ENCODE data around the gene KCNK3.
"Not testable (repeated sequence)": the region's sequence is repeated elsewhere in the genome, so short reads cannot be mapped to it uniquely, and the experiment has no call there.

Gene KCNK3

GRCh38 chr2:26750467-26750866 is 57.9 kb downstream of the KCNK3 start:
- not testable (repeated sequence) for H3K27ac Mint-ChIP-seq; H3K4me1 Mint-ChIP-seq (ENCODE audit: low read depth); DNase-seq; H3K27me3 Mint-ChIP-seq; H3K4me3 Mint-ChIP-seq; H3K9me3 Mint-ChIP-seq; H3K36me3 Mint-ChIP-seq (ENCODE audit: low read depth)

GRCh38 chr2:26752656-26753055 is 60.1 kb downstream of the KCNK3 start:
- Mint-ChIP-seq H3K27ac (no peak overlapping the region), H3K4me3 (no peak overlapping the region), H3K36me3 (ENCODE audit: low read depth) (no peaks in the 10 kb centered on the region), H3K9me3 (no peaks in the 10 kb centered on the region), H3K4me1 (ENCODE audit: low read depth) (peaks cover 5% of the 10 kb centered on the region), H3K27me3 (peaks cover 3% of the 10 kb centered on the region)
- no peak for DNase-seq

DNA sequence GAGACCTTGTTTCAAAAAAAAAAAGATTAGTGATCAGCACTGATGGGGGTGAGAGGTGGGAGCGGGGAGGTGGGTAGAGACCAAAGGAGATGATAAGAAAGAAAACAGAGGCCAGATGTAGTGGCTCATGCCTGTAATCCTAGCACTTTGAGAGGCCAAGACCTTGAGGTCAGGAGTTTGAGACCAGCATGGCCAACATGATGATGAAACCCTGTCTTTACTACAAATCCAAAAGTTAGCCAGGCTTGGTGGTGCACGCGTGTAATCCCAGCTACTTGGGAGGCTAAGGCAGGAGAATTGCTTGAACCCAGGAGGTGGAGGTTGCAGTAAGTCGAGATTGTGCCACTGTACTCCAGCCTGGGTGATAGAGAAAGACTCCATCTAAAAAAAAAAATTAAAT is 62.0 kb downstream of the KCNK3 start:
- no peak overlapping the region for H3K4me3 Mint-ChIP-seq
- H3K9me3 Mint-ChIP-seq: no peaks in the 10 kb centered on the region
- peaks cover 9% of the 10 kb centered on the region for H3K4me1 Mint-ChIP-seq (ENCODE audit: low read depth)
- H3K27ac Mint-ChIP-seq: no peak overlapping the region
- H3K27me3 Mint-ChIP-seq: peaks cover 3% of the 10 kb centered on the region
- H3K36me3 Mint-ChIP-seq (ENCODE audit: low read depth): no peaks in the 10 kb centered on the region
- no peak for DNase-seq

GRCh38 chr2:26754972-26755670 is 62.6 kb downstream of the KCNK3 start:
- Mint-ChIP-seq H3K27me3 (peaks cover 3% of the 10 kb centered on the region), H3K4me3 (no peak overlapping the region), H3K9me3 (no peaks in the 10 kb centered on the region), H3K27ac (no peak overlapping the region), H3K36me3 (ENCODE audit: low read depth) (no peaks in the 10 kb centered on the region), H3K4me1 (ENCODE audit: low read depth) (peaks cover 9% of the 10 kb centered on the region)
- DNase-seq: no peak

- H3K27me3 Mint-ChIP-seq: peaks cover 3% of the 10 kb centered on the region
- no peak for DNase-seq
- no peaks in the 10 kb centered on the region for H3K36me3 Mint-ChIP-seq (ENCODE audit: low read depth)
- H3K4me3 Mint-ChIP-seq: no peak overlapping the region
- peaks cover 9% of the 10 kb centered on the region for H3K4me1 Mint-ChIP-seq (ENCODE audit: low read depth)
- no peaks in the 10 kb centered on the region for H3K9me3 Mint-ChIP-seq
- no peak overlapping the region for H3K27ac Mint-ChIP-seq
These were observed 63.8 kb downstream of the KCNK3 start for GRCh38 chr2:26756337-26756736.

DNA sequence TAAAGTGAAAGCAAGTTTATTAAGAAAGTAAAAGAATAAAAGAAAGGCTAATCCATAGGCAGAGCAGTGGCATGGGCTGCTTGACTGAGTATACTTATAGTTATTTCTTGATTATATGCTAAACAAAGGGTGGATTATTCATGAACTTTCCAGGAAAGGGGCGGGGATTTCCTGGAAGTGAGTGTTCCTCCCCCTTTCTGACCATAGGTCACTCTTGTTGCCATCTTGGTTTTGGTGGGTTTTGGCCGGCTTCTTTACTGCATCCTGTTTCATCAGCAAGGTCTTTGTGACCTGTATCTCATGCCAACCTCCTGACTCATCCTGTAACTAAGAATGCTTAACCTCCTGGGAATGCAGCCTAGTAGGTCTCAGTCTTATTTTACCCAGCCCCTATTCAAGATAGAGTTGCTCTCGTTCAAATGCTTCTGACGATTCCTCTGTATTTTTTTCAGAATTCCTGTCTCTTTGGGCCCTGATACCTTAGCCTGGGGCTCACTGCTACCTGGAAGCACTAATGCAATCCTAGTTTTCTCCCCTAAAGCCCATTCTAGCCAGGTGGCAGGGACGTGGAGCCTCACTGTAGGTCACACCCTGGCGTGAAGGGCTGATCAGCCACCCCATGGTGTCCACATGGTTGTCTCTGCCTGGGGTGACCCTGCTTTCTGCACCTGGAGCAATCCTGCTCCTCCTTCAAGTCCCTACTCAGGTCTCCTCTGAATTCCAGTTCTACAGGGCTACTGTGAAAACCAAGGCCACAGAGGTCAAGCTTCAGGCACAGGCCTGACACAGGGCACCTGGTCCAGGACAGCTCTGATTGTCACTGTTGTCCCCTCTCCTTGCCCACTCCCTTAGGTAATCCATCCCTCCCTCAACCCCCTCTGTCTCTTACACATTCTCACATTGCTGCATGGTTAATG is 65.6 kb downstream of the KCNK3 start:
- DNase-seq: no peak
- H3K4me3 Mint-ChIP-seq: no peak overlapping the region
- H3K9me3 Mint-ChIP-seq: no peaks in the 10 kb centered on the region
- H3K36me3 Mint-ChIP-seq (ENCODE audit: low read depth): no peaks in the 10 kb centered on the region
- H3K27me3 Mint-ChIP-seq: no peaks in the 10 kb centered on the region
- H3K4me1 Mint-ChIP-seq (ENCODE audit: low read depth): peaks cover 11% of the 10 kb centered on the region
- H3K27ac Mint-ChIP-seq: peak overlapping the region; percentile 54

GRCh38 chr2:26758790-26759321 is 66.3 kb downstream of the KCNK3 start:
- no peaks in the 10 kb centered on the region for H3K27me3 Mint-ChIP-seq
- no peaks in the 10 kb centered on the region for H3K36me3 Mint-ChIP-seq (ENCODE audit: low read depth)
- peak overlapping the region; percentile 54 for H3K27ac Mint-ChIP-seq
- no peak overlapping the region for H3K4me3 Mint-ChIP-seq
- peaks cover 15% of the 10 kb centered on the region for H3K4me1 Mint-ChIP-seq (ENCODE audit: low read depth)
- no peaks in the 10 kb centered on the region for H3K9me3 Mint-ChIP-seq
- DNase-seq: no peak

- Mint-ChIP-seq H3K36me3 (ENCODE audit: low read depth) (peaks cover 7% of the 10 kb centered on the region), H3K4me1 (ENCODE audit: low read depth) (peaks cover 19% of the 10 kb centered on the region), H3K27ac (no peak overlapping the region), H3K9me3 (no peaks in the 10 kb centered on the region), H3K4me3 (no peak overlapping the region), H3K27me3 (no peaks in the 10 kb centered on the region)
- DNase-seq: no peak
These were observed 67.3 kb downstream of the KCNK3 start for GRCh38 chr2:26759845-26760244.

DNA sequence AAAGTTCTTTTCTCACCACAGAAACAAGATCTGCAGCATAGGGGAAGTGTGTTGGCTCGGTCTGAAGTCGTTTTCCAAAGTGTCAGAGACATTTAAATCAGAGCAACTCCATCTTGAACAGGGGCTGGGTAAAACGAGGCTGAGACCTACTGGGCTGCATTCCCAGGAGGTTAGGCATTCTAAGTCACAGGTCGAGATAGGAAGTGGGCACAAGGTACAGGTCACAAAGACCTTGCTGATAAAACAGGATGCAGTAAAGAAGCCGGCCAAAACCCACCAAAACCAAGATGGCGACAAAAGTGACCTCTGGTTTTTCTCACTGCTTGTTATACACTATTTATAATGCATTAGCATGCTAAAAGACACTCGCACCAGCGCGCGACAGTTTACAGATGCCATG is 68.5 kb downstream of the KCNK3 start:
- Mint-ChIP-seq H3K4me1 (ENCODE audit: low read depth) (peaks cover 30% of the 10 kb centered on the region), H3K36me3 (ENCODE audit: low read depth) (peaks cover 10% of the 10 kb centered on the region)
- H3K27me3 Mint-ChIP-seq, DNase-seq, H3K4me3 Mint-ChIP-seq, H3K27ac Mint-ChIP-seq, H3K9me3 Mint-ChIP-seq: not testable (repeated sequence)

DNA sequence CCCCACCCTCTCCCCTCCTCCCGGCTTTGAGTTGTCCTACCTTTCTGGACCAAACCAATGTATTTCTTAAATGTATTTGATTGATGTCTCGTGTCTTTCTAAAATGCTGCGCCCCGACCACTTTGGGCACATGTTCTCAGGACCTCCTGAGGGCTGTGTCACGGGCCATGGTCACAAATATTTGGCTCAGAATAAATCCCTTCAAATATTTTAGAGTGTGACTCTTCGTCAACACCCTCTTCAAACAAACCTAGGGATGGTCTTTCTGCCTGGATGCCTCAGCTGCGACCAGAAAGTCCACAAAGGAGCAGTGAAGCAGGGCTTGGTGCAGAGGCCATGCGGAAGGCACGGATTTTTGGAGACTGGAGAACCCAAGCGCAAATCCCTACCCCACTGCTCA is 70.5 kb downstream of the KCNK3 start:
- H3K9me3 Mint-ChIP-seq: no peaks in the 10 kb centered on the region
- H3K4me3 Mint-ChIP-seq: peak overlapping the region; percentile 89

DNA sequence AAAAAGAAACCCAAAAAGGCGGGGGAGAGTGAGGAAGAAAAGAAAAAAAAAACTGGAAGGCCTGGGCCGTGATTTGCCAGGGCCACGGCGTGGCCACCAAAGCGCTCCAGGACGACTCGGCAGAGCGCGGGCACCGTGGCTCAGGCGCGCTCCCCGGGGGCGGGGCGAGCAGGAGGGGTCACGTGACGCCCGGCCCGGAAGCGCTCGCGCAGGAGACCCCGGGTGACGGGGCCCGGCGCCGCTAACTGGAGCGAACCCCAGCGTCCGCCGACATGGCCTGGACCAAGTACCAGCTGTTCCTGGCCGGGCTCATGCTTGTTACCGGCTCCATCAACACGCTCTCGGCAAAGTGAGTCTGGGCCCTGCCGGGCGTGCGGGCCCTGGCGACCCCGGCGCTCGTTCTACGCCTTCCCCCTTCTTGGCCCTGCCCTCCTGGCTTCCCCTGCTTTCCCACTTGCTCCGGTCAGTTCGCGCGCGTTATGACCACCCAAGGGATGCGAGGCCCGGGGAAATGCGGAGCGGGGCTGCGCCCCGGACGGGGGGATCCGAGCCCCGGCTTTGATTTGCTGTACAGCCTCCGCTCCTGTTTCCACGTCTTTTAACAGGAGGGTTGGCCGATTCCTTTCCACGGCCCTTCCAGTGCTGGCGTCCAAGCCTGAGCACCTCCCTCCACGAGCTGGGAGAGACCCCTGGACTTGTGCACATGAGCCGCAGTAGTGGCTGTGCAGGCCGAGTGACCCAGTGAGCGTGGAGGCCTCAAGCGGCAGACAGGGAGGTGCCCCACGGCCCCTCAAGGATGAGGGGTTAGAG is 71.8 kb downstream of the KCNK3 start, which contains the start of gene SLC35F6:
SLC35F6 (plus strand) TSS at position 207 of the 810 bp plus-strand sequence; CDS start at position 273, 66 bp downstream.
- Mint-ChIP-seq H3K4me3 (peak within 1 kb of the TSS; percentile 89), H3K4me1 (ENCODE audit: low read depth) (peaks cover 47% of the 10 kb centered on the region), H3K27ac (peak within 1 kb of the TSS; percentile 86), H3K9me3 (no peaks in the 10 kb centered on the region), H3K27me3 (no peaks in the 10 kb centered on the region), H3K36me3 (ENCODE audit: low read depth) (peaks cover 21% of the 10 kb centered on the region)
- peak; percentile 88 for DNase-seq

More for the DNA sequence above, 70.5 kb downstream of the KCNK3 start:
- Mint-ChIP-seq H3K36me3 (ENCODE audit: low read depth) (peaks cover 14% of the 10 kb centered on the region), H3K4me1 (ENCODE audit: low read depth) (peaks cover 39% of the 10 kb centered on the region), H3K27me3 (no peaks in the 10 kb centered on the region), H3K27ac (peak overlapping the region; percentile 6)
- no peak for DNase-seq

DNA sequence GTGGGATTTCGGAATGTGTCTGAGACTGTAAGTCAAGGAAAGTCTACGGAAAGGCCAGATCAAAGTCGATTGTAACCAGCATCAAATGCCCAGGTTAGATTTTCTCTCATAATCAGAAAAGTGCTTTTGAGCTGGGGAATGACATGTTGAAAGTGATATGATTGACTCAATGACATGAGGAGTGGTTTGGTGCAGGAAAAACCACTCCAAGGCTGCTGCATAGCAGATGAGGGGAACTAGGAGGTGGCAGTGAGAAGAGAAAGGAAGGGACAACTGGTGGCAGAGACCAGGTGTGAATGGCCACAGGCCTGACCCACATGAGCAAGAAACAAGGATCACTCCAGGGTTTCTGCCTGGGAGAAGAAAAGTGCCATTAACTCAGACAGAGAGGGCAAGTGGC is 72.4 kb downstream of the KCNK3 start:
- Mint-ChIP-seq H3K27ac (peak overlapping the region; percentile 86), H3K27me3 (no peaks in the 10 kb centered on the region), H3K4me3 (peak overlapping the region; percentile 89), H3K4me1 (ENCODE audit: low read depth) (peaks cover 52% of the 10 kb centered on the region), H3K36me3 (ENCODE audit: low read depth) (peaks cover 21% of the 10 kb centered on the region), H3K9me3 (no peaks in the 10 kb centered on the region)
- DNase-seq: no peak

DNA sequence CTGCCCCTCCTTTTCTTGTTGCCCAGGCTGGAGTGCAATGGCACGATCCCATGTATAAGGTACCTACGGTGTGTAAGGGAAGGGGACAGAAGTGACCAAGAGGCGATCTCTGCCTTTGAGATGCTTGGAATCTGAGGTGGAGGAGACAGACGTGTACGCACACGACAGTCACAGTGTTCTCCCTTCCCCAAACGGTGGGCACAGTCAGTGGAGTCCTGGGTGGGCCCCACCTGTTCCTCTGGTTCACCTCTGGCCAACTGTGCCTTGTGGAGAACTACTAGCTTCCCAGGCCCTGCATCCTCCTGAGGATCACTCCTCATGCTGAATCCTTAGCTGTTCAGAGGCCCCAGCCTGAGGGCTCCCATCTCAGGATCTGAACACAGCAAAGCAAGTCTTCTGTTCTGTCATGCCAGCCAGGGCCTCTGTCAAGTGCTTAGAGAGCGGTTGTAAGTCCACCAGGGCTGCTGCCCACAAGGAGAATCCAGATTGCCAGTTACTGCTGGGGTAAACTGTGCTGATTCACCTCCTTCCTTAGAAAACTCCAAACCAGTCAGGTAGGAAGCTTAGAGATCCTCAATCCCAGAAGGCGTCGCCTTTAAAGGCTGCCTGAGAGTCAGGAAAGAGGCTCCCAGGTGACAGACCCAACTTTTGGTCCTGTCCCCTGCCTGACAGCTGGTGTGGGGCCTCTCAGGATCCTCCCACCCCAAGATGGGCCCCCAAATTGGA is 73.1 kb downstream of the KCNK3 start:
- H3K4me3 Mint-ChIP-seq: peak overlapping the region; percentile 89
- peaks cover 24% of the 10 kb centered on the region for H3K36me3 Mint-ChIP-seq (ENCODE audit: low read depth)
- no peaks in the 10 kb centered on the region for H3K27me3 Mint-ChIP-seq
- H3K9me3 Mint-ChIP-seq: no peaks in the 10 kb centered on the region
- no peak for DNase-seq
- H3K27ac Mint-ChIP-seq: peak overlapping the region; percentile 86
- peaks cover 55% of the 10 kb centered on the region for H3K4me1 Mint-ChIP-seq (ENCODE audit: low read depth)

GRCh38 chr2:26767129-26767528 is 74.6 kb downstream of the KCNK3 start:
- Mint-ChIP-seq H3K27ac (peak overlapping the region; percentile 69), H3K27me3 (no peaks in the 10 kb centered on the region), H3K4me3 (no peak overlapping the region), H3K9me3 (no peaks in the 10 kb centered on the region), H3K36me3 (ENCODE audit: low read depth) (peaks cover 31% of the 10 kb centered on the region), H3K4me1 (ENCODE audit: low read depth) (peaks cover 69% of the 10 kb centered on the region)
- DNase-seq: no peak
